G401 (cell line): Measurements from ENCODE around the gene TOR1B. TPM values are rescaled to one million over a fixed set of nuclear protein-coding genes. Genes with fewer than 3 reads are reported as not detected.
A peak's percentile ranks its signal among the peaks of the same experiment; 100 is the strongest.

Experiments used
- DNase-seq: peaks from one replicate; pipeline ENCODE4 v3.0.0-alpha.2; 2015; ENCODE audit warnings: low spot score
- in situ Hi-C: cut with HindIII; loops from 2 replicates; pipeline ENCODE4 v1.10.0; 2016; ENCODE audit warnings: low sequenced_read_pairs, mixed read lengths
- total RNA-seq: library from RNA; depleted of rRNA; stranded (reverse); fragments of >200 nt; shearing (Covaris generic); gene quantifications from 2 replicates; pipeline ENCODE4 v1.2.3, GENCODE V29; 2014

The TOR1B gene
- total RNA-seq, 1 experiment from 2014 or later = 16.5 TPM

DNA sequence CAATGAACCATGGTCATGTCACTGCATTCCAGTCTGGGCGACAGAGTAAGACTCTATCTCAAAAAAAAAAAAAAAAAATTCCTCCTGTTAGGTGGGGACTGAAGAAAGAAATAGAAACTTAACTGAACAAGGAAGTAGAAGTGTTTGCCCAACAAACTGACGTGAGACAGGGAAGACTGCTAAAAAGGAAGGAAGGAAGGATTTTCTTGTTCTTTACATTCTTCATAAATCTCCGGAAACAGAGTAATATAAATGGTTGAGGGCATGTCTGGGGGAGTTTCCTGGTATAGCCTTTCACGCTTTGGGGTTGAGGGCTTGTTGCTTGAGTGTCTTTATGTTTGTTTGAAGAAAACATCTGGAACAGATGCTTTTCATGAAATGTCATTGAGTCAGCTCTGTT, 3.1 kb downstream of the TOR1B start:
- in situ Hi-C loops = no loop called here
- no peak for DNase-seq

DNA sequence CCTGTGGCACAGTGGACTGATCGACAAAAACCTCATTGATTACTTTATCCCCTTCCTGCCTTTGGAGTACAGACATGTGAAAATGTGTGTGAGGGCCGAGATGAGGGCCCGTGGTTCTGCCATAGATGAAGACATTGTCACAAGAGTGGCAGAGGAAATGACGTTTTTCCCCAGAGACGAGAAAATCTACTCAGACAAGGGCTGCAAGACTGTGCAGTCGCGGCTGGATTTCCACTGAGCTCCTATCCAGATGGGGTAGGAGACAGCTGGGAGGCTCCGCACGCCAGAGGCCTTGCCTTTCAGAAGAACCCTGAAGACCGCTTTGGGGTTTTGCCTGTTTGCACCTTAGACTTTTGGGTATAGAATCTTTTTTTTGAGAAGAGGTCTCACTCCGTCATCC, 6.4 kb downstream of the TOR1B start:
- in situ Hi-C loops = no loop called here
- no peak for DNase-seq

DNA sequence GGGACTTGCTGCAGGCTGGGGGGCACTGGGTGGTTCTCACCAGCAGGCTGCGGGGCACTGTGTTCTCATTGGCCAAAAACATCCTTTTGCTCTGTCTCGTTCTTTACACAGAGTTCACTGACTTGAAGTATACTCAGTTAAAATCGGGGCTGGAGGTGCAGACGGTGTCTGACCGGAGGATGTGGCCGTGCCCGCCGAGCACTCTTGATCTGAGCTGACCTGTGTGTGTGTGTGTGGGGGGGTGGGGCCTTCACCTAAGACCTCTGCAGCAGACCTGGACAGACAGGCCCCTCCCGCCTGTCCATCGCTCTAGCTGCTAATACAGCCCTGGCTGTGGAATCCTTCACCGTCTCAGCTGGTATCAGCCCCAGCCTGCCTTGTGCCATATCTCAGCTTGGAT, 7.1 kb downstream of the TOR1B start:
- no peak for DNase-seq
- in situ Hi-C loops = no loop called here

DNA sequence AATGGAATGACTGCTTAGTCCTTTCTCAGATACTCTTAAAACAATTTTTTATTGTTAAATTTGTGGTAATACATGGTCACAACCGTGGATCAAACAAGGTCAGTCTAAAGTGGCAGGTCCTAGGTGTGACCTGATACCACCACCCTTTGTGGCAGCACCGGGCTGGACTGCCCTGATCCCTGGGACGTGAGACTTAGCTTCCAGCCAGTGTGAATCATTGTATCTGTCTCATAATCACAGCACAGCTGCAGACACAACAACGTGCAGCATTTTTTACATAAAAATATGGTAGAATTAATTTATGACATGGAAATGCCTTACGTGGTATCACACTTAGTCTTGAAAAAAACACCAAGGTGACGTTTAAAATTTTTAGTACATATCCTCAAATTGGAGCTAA, 7.8 kb downstream of the TOR1B start:
- no peak for DNase-seq
- in situ Hi-C loops = no loop called here

DNA sequence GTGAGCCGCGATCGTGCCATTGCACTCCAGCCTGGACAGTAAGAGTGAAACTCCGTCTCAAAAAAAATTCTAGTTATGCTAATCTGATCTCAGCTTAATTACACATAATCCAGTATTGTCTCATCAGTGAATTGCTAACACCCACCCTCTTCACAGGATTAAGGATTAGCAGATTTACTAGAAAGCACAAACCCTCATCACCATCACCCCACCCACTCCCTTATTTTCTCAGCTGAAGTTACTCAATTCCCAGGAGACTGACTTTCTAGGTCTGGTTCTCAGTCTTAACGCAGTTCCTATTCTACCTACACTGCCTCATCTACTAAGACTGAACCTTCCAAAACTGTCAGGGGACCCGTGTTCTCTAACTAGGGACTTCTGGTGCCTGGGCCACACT, 9.0 kb downstream of the TOR1B start:
- no peak for DNase-seq
- in situ Hi-C loops = no loop called here

DNA sequence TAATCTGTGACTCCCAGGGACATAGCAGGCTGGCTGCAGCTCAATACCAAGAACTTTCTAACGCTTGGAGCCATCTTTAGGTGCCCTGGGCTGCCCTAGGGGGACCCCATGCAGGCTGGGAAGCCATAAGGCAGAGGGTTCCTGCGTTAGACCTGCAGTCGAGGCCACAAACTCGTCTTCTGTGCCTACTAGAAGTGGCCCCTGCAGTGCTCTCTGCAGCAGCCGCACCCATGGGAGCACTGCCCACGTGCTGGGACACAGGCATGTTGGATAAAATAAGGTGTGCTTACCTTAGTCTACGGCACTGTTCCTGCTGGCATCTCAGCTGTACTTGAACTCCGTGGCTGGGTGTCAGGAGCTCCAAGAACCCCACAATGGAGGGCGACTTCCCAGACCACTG, 9.4 kb downstream of the TOR1B start:
- in situ Hi-C loops = no loop called here
- no peak for DNase-seq

DNA sequence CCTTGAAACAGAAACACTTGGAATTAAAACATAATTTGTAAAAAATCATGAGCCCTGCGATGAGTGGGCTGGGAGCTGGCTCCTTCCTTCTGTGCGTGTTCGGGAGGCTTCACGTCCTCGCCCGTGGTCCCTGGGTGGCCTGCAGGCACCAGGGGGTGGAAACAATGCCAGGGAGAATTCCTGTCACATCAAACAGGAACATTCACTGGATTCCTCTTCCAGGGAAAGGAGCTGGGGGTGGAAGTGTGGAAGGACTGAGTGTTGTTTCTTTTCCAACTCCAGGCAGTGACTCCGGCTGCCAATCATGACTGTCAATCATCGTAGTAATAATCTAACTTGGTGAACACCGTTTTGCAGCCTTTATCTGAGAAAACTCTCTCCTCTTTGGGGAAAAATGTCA, 10.7 kb downstream of the TOR1B start:
- DNase-seq = no peak
- in situ Hi-C loops = no loop called here

DNA sequence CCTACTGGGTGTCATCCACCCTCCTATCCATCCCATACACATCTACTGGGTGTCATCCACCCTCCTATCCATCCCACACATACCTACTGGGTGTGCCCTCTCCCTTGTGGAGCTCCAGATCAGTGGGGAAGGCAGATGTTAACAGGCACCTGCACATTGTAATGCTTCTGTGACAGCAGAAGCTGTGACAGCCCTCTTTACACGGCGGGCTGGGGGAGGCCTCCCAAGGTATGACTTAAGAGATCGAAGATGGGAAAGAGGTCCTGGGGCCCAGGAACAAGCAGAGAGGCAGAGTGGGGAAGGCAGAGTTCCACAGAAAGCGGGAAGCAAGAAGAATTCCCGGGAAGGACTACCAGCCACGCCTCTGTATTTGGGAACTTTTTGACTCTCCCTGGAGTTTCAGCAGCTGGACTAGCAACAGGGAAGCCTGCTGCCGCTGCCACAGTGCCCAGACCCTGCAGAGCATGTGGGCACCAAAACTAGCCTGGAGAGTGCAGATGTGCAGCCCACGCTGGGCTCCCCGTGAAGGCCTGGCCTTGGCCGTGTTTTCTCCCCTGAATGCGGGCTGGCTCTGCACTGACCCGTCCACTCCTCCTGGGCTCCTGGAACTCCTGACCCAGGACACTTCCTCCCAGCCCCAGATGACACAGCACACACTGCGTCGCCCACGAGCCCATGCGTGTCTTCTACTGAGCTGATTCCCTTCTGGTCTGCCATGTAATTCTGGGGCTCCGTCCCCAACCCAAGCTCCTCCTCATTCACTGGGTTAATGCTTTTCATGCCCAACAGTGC, 11.6 kb downstream of the TOR1B start:
- in situ Hi-C loops = no loop called here
- DNase-seq = no peak

DNA sequence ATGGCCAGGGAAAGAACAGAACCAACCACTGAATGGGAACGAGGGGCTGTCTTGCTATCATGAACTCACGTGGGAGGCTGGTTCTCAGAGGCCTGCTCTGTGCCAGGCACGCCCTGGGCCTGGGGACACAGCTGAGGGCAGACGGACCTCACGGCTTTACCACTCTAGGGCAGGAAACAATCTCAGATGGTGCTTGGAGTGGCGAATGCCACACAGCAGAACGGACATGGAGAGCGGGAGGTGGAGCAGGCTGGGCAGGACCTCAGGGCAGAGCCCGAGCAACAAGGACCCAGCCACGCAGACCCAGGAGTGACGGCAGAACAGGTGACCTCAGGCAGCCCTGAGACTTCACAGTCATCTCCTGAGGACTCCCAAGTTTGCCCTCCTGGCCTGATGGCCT, 12.3 kb downstream of the TOR1B start:
- no peak for DNase-seq
- in situ Hi-C loops = no loop called here

DNA sequence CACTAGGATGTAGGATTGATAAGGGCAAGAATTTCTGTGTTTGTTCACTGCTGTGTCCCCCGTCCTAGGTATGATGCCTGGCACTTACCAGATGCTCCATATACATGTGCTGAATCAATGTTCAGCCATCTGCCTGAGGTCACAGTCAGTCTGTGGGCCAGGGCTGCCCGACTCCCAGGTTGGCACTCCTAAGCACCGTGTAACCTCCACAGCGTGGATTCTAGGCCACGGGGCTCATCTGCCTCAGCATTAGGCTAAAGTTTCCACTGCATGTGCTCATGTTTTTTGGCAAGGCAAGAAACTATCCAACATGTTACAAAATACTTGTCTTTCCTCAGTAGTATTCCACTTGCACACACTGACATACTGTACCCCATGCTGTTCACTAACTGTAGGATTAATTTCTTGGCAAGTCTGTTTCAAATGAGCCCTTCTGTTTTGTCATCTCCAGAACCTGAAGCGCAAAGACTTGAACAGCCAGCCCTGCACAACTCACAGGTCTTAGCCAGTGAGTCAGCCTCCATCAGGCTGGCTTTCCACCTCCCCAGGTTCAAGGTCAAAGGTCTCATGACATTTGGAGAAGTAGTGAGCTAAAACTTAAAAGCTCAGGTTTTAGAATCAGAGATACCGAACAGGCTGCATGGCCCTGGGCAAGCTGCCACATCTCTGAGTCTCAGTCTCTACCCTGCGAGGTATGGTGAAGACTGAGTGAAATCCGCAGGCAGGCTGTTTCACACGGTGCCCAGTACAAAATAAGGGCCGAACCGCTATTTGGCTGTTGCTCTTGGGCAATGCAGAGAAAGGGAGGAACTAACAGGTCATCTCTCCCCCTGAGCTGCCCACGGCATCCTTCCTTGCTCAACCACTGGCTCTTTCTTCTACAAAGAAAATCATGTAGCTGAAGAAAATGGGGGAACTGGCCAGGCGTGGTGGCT, 13.8 kb downstream of the TOR1B start:
- in situ Hi-C loops = no loop called here
- DNase-seq = peak; percentile 72

DNA sequence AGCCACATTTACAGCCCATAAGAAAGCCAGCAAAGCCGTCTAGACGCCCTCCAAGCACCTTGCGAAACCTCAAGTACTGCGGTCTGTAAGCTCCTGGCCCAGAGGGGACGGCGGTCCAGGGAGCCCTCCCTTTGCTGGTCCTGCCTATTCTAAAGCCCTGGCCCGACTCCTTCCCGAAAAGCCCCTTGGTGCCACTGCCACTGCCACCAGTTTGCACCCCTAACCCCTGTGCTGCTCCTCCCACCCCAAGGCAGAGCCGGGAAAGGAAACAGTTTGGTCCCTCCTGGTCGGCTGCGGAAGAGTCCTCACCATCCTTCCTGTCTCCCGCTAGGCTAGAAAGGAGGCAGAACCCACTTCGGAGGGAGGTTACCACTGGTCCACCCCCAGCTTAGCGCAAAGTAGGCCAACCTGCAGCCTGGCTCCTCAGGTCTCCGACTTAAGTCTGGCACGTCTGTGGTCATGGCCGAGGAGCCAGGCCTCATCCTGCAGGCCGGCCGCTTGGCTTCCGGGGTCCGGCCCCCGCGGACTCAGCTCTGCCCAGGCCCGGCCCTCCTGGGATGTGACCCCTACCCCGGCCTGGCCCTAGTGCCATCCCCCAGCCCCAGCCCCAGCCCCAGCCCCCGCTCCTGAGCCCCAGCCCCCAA, 20.0 kb downstream of the TOR1B start:
- peak; percentile 15 for DNase-seq
- in situ Hi-C loops = no loop called here

DNA sequence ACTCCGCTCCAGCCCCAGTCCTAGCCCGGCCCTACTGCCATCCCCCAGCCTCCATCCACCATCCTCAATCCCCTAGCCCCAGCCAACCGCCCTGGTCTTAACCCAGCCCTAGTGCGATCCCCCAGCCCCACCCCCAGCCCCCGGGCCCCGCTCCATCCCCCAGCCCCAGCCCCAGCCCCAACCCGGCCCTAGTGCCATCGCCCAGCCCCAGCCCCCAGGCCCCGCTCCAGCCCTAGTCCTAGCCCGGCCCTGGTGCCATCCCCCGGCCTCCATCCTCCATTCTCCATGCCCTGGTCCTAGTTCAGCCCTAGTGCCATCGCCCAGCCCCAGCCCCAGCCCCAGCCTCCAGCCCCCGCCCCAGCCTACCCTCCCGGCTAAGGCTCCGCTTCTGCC, 20.6 kb downstream of the TOR1B start:
- no peak for DNase-seq
- in situ Hi-C loops = no loop called here

DNA sequence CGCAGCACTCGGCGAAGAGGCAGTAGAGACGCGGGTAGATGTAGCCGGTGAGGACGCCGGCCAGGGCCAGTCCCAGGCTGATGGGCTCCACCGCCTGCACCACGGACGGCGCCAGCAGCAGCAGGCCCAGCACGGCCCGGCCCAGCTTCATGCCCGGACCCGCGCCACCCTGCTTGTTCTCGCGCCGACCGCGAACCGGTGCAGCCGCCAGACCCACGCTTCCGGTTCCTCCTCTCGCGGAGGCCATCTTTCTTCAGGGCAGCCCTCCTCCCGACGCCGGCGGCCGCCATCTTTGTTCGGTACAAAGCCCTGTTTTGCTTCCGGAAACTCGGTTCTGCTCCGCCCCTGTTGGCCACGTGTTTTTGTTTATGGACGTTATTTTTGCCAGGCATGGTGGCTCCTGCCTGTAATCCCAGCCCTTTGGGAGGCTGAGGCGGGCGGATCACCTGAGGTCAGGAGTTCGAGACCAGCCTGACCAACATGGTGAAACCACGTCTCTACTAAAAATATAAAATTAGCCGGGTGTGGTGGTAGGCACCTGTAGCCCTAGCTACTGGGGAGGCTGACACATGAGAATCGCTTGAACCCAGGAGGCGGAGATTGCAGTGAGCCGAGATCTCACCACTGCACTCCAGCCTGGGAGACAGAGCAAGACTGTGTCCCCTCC, 21.1 kb downstream of the TOR1B start, which contains the start of gene TOR1A:
Gene TOR1A (minus strand): TSS at position 202 of the 667 bp plus-strand sequence. CDS start 51 bp downstream, at position 151.
- in situ Hi-C loops = no loop called here
- DNase-seq = peak; percentile 96

DNA sequence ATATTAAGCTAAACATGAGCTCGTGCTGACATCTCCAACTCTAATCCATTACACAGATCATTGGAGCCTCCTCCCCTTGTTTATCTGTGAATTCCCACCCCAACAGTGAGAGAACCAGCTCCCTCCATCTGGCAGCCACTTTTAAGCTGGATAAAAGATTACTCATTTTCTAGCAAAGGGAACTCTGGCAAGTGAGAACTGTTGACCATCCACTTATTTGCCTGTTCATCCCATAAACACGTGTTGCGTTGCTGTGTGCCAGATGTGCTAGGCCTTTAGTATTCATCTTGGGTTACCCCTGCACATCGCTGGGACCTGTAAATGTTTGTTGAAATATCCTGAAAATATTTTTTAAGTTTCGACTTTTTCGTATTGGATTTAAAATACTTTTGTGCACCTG, 23.4 kb downstream of the TOR1B start:
- in situ Hi-C loops = no loop called here

DNA sequence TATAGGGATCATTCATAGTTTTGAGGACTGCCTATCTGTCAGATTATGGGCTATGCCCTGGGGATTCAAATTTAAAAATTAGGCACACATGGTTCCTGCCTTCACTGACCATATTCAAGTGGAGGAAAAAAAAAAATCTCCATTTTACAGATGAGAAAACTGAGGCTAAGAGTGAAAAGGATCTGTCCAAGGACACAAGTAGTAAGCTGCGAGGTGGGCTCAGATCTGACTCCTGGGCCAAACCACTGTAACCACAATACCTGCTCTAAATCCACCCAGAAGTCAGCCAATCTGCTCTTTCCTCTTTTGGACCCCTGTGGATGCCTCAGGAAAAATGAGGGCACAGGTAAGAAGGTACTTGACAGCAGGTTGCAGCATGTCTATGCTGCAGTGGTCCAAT, 23.8 kb downstream of the TOR1B start:
- no peak for DNase-seq
- in situ Hi-C loops = no loop called here

More for the DNA sequence above, 23.4 kb downstream of the TOR1B start:
- no peak for DNase-seq

DNA sequence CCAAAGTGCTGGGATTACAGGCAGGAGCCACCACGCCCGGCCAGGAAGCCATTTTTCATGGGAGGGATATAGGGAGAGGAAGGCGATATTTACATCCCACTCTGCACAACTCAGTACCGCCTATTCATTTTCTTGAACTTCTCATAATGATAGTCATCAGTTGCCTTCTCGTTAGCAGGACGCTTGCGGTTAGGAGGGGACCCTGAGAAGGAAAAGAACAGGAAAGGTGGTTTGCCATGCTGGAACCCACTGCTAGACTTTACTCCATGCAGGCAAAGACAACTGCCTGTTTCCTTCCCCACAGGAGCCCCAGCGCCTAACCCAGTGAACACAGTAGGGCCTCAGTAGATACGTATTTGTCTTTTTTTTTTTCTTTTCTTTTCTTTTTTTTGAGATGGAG, 25.1 kb downstream of the TOR1B start:
- DNase-seq = no peak
- in situ Hi-C loops = no loop called here

DNA sequence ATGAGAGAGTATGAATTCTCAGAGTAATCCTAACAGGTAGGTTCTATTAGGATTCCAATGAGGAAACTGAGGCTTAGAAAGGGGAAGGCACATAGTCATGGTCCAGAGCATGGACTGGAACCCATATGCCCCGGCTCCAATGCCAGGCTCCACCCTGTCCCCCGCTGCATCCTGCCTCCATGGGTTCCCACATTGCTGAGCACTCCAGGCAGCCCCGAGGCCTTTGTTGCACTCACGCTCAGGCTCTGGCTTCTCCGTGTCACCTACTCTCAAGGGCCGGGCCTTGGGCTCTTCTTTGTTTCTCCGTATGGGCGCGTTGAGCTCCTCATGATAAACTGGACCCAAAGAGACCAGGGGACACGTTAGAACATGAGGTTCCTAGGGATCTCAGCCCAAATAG, 26.0 kb downstream of the TOR1B start:
- DNase-seq = no peak
- in situ Hi-C loops = no loop called here

DNA sequence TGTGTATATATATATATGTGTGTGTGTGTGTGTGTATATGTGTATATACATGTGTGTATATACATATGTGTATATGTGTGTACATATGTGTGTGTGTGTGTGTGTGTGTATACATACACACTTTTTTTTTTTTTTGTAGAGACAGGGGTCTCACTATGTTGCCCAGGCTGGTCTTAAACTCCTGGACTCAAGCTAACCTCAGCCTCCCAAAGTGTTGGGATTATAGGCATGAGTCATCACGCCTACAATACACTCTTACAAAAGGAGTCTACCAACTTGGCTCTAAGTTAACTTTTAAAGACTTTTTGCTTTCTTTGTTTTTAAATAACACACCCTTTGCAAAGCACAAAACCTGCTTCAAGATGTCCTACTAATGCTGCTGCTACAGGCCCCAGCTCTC, 30.0 kb downstream of the TOR1B start:
- in situ Hi-C loops = no loop called here
- no peak for DNase-seq

DNA sequence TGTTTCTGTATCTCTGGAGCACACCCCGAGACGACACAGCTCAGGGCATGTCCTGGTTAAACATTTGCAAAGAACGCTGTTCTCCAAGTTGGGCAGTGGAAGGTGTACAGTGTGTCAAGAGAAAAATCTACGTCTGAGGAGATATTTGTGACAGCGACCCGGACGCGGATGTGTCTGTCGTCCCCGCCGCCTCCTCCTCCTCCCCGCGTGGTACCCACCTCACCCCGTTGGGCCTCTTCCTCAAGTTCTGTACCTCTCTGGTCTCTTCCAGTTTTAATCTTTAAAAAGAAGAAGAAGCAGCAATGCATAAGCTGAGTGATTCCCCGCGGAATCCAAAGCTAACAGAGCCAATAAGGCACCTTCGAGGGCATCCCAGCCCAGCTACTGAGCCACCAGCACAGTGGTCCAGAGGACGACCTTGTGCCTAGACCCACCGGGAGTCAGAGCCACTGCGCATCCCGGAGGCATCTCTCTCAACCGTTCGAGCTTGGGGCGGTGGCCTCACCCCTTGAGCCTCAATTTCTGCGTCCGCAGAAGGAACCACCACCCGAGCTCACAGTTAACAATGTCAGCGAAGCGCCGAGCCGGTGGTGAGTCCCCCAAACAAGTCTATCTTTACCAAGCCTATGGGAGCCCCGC, 31.6 kb downstream of the TOR1B start:
- in situ Hi-C loops = no loop called here
- no peak for DNase-seq
